SU-DHL-6 (cell line): ENCODE data around the gene SORL1-AS1.

Source experiments
- H2AFZ ChIP-seq: fragments of 200-600 bp; sonication (generic); 2 replicates; pipeline ENCODE4 v1.6.1; 2014; ENCODE audit warnings: low read depth, mild to moderate bottlenecking, moderate library complexity, mixed read lengths, antibody characterized with exemption, low read length; ENCODE audit not compliant: severe bottlenecking
- H3F3A ChIP-seq: fragments of 200-600 bp; shearing (Covaris generic); 2 replicates; pipeline ENCODE4 v1.6.0; 2016; ENCODE audit warnings: antibody characterized with exemption, mild to moderate bottlenecking; ENCODE audit not compliant: insufficient read depth
- H3K27ac ChIP-seq: fragments of 200-600 bp; sonication (generic); 2 replicates; pipeline ENCODE4 v1.5.1; 2016; ENCODE audit warnings: low read depth, mild to moderate bottlenecking, low read length, moderate library complexity, mixed read lengths
- H3K27me3 ChIP-seq: fragments of 200-600 bp; sonication (generic), shearing (Covaris generic); 2 replicates; pipeline ENCODE4 v1.6.0; 2014; ENCODE audit warnings: mild to moderate bottlenecking, low read length
- H3K36me3 ChIP-seq: fragments of 200-600 bp; sonication (generic); 2 replicates; pipeline ENCODE4 v1.6.1; 2014; ENCODE audit warnings: mild to moderate bottlenecking, low read length, mixed read lengths
- H3K4me2 ChIP-seq: fragments of 300-600, 200-600 bp; shearing (Covaris generic), sonication (generic); 2 replicates; pipeline ENCODE4 v1.6.0; 2014; ENCODE audit warnings: low read length, low read depth, mild to moderate bottlenecking; ENCODE audit not compliant: poor library complexity, severe bottlenecking
- H3K4me3 ChIP-seq: fragments of 200-600 bp; sonication (generic); 2 replicates; pipeline ENCODE4 v1.5.1; 2014; ENCODE audit warnings: antibody characterized with exemption, low read length, mild to moderate bottlenecking, mixed read lengths; ENCODE audit not compliant: insufficient read depth, poor library complexity, severe bottlenecking
- H3K79me2 ChIP-seq: fragments of 200-600 bp; sonication (generic); 2 replicates; pipeline ENCODE4 v1.6.1; 2014; ENCODE audit warnings: mild to moderate bottlenecking, low read length, moderate library complexity; ENCODE audit not compliant: insufficient read depth
- H3K9ac ChIP-seq: fragments of 200-600 bp; sonication (generic); 2 replicates; pipeline ENCODE4 v1.7.0; 2014; ENCODE audit warnings: mild to moderate bottlenecking, low read length
- H3K9me2 ChIP-seq: fragments of 200-600 bp; sonication (generic); replicated peaks from 2 replicates; pipeline ENCODE4 v1.6.1; 2014; ENCODE audit warnings: low read length; ENCODE audit not compliant: insufficient read depth
- H3K9me3 ChIP-seq: fragments of 200-600 bp; sonication (generic); 2 replicates; pipeline ENCODE4 v1.6.1; 2014; ENCODE audit warnings: low read length, mixed read lengths; ENCODE audit not compliant: insufficient read depth
- H4K20me1 ChIP-seq: fragments of 200-600 bp; sonication (generic); 2 replicates; pipeline ENCODE4 v1.6.1; 2014; ENCODE audit warnings: low read depth, mild to moderate bottlenecking, antibody characterized with exemption, low read length, moderate library complexity, mixed read lengths
- EZH2phosphoT487 ChIP-seq: fragments of 200-600 bp; sonication (generic), shearing (Covaris generic); conservative IDR thresholded peaks from 2 replicates; pipeline ENCODE4 v1.6.1; 2018; ENCODE audit warnings: mild to moderate bottlenecking, antibody characterized with exemption, low read length, moderate library complexity, mixed read lengths
- TF ChIP-seq, protein P1 (sequence below): fragments of 200-600 bp; sonication (generic); IDR thresholded peaks from one replicate; pipeline ENCODE4 v1.5.1; 2017; ENCODE audit warnings: antibody characterized with exemption, mild to moderate bottlenecking, low read length, moderate library complexity; ENCODE audit not compliant: insufficient read depth, poor library complexity, severe bottlenecking

The SORL1-AS1 gene

DNA sequence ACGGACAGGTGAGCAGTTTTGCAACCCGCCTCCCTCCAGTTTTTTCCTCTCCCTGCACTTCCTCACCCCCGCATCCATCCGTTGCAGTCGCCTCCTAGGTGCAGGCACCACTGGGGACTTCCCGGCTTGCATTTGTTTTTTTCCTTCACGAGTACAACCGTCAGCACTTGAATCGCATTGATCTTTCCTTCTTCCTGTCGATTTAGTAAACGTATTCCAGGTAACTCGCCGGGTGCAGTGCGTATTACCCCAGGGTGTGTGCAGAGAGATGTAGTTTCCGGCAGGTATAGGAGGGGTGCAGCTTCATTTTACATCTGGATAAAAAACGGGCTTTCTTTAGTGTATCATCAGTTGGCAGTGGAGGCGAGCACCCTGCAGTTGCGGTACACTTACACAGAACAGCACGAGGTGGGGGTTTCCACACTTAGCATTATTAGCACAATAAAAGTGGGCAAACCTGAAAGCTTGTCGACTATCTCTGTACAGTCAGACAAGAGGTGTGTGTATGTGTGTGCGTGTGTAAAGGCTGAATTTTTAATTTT lies at the start of gene SORL1-AS1:
Gene SORL1-AS1 (minus strand): TSS at position 359 of the 542 bp plus-strand sequence.
- no peaks in the 10 kb centered on the region for H3K9me3 ChIP-seq
- peaks cover 71% of the 10 kb centered on the region for H3K79me2 ChIP-seq
- H4K20me1 ChIP-seq, result no peaks in the 10 kb centered on the region
- H3K4me2 ChIP-seq, result peak within 1 kb of the TSS; percentile 96
- no peaks in the 10 kb centered on the region for H3K27me3 ChIP-seq
- H3K4me3 ChIP-seq, result peak within 1 kb of the TSS; percentile 89
- no peak within 1 kb of the TSS for H2AFZ ChIP-seq
- TF ChIP-seq, protein P1, sequence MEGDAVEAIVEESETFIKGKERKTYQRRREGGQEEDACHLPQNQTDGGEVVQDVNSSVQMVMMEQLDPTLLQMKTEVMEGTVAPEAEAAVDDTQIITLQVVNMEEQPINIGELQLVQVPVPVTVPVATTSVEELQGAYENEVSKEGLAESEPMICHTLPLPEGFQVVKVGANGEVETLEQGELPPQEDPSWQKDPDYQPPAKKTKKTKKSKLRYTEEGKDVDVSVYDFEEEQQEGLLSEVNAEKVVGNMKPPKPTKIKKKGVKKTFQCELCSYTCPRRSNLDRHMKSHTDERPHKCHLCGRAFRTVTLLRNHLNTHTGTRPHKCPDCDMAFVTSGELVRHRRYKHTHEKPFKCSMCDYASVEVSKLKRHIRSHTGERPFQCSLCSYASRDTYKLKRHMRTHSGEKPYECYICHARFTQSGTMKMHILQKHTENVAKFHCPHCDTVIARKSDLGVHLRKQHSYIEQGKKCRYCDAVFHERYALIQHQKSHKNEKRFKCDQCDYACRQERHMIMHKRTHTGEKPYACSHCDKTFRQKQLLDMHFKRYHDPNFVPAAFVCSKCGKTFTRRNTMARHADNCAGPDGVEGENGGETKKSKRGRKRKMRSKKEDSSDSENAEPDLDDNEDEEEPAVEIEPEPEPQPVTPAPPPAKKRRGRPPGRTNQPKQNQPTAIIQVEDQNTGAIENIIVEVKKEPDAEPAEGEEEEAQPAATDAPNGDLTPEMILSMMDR, result no peak
- TF ChIP-seq EZH2phosphoT487, result no peak
- H3F3A ChIP-seq, result peaks cover 81% of the 10 kb centered on the region
- H3K27ac ChIP-seq, result peak within 1 kb of the TSS; percentile 98
- H3K9me2 ChIP-seq, result no peaks in the 10 kb centered on the region
- H3K36me3 ChIP-seq, result peaks cover 14% of the 10 kb centered on the region
- H3K9ac ChIP-seq, result peak within 1 kb of the TSS; percentile 96

DNA sequence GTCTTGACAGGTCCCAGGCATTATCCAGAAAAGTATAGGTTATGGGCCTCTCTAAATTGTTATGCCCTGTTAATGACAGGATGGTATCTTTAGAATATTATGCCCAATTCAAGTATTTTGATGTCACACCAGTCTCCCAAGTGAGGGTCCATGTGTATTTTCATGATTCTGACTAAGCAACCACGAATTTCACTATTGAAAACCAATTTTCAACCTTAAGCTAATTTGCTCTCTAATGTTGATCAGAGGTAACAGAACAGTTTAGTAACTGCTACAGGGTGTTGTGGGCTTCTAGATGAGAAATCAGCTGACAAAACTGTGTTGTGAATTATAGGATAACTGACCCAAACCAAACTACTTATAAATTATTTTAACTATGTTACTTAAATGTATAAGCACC lies 48.0 kb upstream of the SORL1-AS1 start:
- Histone ChIP-seq H3K36me3 (peaks cover 86% of the 10 kb centered on the region), H3K4me2 (no peak overlapping the region), H3K9ac (no peak overlapping the region), H3K4me3 (no peak overlapping the region), H3K9me3 (no peaks in the 10 kb centered on the region), H3F3A (peaks cover 46% of the 10 kb centered on the region), H3K79me2 (peaks cover 95% of the 10 kb centered on the region), H3K27me3 (no peaks in the 10 kb centered on the region), H3K27ac (no peak overlapping the region), H3K9me2 (no peaks in the 10 kb centered on the region), H2AFZ (no peak overlapping the region), H4K20me1 (peaks cover 4% of the 10 kb centered on the region; the same call in 1 of the 2 replicates)
- no peak for TF ChIP-seq EZH2phosphoT487
- TF ChIP-seq, protein P1, result no peak

DNA sequence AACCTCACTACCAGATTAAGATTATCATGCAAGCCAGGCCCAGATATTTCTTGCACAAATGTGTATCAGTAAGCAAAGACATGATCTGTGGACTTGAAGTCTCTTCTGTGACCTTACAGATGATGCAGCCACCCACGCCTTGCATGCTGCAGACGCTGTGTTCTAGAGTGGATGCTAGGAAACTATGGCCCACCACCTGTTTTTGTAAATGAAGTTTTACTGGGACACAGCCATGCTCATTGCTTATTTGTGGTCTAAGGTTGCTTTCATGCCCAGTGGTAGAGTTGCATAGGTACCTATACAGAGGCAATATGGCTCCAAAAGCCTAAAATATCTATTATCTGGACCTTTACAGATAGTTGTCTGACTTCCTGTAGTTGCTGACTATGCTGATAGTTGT lies 47.5 kb upstream of the SORL1-AS1 start:
- peaks cover 95% of the 10 kb centered on the region for H3K79me2 ChIP-seq
- H3K27me3 ChIP-seq, result no peaks in the 10 kb centered on the region
- peaks cover 86% of the 10 kb centered on the region for H3K36me3 ChIP-seq
- H3K4me3 ChIP-seq, result no peak overlapping the region
- H3K9me3 ChIP-seq, result no peaks in the 10 kb centered on the region
- H3K27ac ChIP-seq, result no peak overlapping the region
- no peak overlapping the region for H3K4me2 ChIP-seq
- no peak overlapping the region for H3K9ac ChIP-seq
- no peaks in the 10 kb centered on the region for H3K9me2 ChIP-seq
- H2AFZ ChIP-seq, result no peak overlapping the region
- no peaks in the 10 kb centered on the region; the same call in 1 of the 2 replicates for H4K20me1 ChIP-seq
- TF ChIP-seq, protein P1, result no peak
- no peak for TF ChIP-seq EZH2phosphoT487
- peaks cover 45% of the 10 kb centered on the region for H3F3A ChIP-seq
